ENCODE measurements around the gene CHST10.
"Not testable (repeated sequence)": the region's sequence is repeated elsewhere in the genome, so short reads cannot be mapped to it uniquely, and the experiment has no call there.

The CHST10 gene

DNA sequence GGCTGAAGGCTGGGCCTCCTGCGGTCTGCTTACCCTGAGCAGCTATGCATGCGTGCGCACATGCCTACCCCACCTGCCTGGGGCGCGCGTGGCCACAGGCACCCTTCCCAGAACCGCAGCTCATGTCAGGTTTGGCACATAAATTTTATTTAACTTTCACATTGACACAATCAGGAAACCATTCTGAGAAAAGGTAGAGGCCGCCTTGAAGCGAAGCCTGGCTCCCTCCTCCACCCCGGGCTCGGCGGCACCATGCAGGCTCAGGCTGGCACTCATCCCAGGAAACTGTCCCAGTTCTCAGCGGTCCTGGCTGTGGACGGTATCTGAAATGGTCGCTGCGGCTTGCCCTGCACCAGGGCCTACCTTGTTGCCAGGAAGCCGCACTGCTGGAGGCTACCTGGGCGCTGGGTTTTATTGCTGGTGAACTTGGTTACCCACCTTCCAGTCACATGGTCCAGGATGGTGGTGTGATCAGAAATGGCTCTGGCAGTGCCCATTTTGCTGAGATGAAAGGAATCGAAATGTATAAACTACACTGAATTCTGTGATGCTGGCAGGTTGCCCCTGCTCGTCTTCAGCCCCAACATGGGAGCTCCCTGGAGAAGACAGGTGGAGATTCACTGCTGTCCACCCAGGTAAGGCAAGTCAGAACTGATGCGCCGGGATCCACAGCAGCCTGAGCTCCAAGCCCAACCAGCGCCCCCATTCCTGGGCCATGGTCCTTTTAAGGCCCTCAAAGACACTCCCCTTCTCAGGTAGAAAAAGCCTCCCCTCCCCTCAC lies 25.5 kb downstream of the CHST10 start:
- DNase-seq, result no peak

DNA sequence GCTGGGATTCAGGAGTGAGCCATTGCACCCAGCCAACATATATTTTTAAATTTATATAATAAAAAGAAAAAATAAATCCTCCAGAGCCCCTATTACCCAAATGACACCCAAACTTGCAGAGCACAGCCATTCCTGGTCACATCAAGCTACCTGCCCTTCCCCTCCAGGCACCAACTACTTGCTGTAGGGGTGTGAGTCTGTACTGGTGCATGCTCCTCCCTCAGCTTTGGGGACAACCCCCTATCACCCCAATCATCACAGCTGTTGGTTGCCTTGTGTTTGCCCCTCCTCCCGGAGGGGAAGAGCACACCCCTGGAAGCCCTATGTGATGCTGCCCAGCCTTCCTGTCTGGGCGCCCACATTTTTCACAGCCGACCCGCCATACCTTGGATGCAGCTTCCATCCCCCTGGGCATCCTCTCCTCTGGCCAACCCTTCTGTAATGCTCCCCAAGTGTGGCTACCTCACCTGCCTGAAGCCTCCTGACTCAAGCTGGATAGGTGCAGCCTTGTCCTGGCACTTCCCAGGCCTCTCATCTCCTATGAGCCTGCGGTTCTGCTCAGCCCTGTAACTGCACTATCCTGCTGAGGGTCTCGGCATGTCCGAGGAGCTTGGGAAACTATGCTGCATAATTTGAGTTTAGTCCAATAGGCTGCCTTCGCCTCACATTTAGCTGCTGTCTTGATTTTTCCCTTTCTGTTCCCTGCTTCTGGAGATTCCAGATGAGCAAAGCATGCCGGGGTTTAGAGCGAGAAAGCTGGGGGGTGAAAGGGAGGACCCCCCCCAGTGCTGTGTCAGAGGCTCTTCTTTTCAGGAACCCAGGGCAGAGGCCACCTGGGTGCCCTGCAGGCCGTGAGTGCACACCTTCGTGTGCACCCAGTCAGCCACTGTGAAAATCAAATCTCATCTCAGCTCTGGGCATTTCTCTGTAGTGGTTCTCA lies 27.2 kb downstream of the CHST10 start:
- DNase-seq, result no peak

DNA sequence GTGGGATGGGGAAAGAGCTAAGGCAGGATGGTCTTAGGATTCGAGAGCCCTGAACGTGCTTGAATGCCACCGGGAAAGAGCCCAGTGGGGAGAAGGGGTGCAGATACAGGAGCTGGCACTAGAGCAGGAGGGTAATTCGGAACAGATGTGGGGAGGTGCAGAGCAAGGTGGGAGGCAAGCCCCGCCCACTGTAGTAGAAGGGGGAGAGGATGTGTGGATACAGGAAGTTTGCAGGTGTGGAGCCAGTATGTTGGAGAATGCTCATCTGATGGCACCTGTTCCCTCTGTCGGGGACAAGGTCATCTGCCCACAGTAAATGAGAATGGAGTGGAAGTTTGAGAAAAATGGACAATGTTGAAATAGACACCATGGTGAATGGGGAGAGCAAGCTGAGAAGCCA lies 28.8 kb downstream of the CHST10 start:
- DNase-seq, result no peak

DNA sequence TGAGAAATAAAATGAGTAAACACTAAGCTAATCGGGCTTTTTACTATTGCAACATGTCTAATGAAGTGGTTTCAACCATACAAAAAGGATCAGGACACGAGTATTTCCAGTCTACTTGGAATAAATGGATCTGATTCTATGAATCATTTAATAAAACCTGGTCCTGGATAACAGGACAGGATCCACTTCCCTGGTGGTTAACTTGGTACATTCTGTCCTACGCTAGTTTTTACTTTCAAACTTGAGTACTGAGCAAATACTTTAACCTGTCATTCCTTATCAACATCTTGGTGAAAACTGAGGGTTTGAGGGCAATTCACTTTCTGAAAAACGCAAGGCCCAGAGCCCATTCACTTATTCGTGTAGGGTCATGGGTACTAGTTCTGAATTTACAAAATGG lies 33.5 kb downstream of the CHST10 start:
- no peak for DNase-seq

DNA sequence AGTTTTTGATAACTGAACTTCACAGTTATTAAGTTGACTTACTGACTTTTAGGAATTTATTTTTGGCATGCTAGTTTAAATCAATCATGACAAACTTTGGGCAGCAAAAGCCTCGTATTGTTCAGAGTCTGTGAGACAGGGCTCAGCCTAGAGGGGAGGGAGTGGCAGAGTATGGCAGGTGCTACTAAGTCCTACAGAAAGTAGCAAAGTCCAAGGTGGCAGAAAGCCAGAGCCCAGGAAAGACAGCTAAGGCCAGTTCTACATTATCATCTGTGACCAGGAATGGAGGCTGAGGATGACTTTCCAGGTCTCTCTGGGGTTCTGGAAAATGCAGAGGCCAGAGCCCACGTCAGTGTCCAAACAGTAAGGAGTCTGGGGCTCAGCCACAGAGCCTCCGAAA lies 34.2 kb downstream of the CHST10 start:
- DNase-seq, result no peak

DNA sequence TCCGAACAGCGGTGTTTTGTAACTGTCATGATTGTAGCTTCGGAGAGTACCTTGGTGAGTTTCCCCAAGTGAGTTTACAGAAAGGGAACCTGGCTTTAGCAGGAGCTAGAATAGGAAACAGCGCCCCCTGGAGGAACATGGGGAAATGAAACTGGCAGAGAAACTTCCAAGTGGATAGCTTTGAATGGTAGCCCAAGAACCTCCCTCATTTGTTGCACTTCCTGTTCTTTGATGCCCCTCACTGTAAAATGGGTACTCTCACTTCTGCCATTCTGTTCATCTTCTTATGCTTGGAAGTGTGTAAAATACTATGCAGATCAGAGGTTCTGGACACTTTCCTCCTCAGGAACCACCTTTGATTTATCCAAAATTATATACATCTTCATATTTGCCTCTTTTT lies 36.2 kb downstream of the CHST10 start:
- peak; percentile 53 to 78 for DNase-seq

DNA sequence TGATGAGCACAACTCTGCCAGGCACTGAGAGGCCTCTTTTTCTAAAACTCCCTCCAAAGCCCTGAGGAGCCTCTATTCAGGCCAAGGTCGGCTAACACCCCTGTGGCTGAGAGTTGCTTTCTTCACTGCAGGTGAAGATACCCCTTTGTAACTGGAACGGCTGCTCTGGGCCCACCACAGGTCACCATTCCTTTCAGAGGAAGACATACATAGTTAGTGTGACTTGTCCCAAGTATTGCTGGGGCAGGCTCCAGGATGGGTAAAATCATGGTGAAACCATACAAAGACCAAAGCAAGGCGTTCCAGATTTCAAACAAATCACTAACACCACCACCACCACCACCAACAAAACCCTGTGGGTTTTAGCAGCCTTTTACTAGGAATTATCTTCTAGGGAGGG lies 36.8 kb downstream of the CHST10 start:
- no peak for DNase-seq

DNA sequence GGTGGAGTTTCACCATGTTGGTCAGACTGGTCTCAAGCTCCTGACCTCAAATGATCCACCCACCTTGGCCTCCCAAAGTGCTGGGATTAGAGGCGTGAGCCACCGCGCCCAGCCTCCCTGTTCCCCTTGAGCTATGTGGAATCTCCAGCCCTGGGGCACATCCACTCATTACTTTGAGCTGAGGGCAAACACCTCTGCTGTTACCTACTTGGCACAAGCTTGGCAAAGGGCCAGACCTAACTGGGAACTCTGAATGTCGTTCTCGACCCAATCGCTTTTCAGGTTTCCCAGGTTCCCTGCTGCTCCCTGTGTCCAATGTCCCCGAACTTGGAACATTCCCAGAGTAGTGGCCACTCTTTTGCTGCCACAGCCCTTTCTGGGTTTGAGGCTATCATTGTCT lies 40.6 kb downstream of the CHST10 start:
- no peak for DNase-seq

DNA sequence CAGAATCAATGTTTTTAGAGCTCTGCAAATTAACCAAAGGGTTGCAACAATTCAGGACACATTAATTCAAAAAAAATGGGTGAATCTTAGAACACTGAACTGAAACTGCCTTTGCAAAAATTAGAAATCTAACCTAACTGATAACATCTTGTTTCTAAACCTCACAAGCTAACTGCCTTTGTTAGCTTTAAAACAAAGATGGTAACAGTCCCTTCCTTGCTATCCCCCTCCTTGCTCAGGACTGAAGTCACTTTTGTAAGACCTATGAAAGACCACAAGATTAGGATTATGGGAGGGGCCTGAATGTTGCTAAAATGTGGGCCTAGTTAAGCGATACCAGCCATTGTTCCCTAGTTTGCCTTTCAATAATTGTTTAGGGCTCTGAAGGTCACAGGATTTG lies 50.3 kb downstream of the CHST10 start:
- no peak for DNase-seq

DNA sequence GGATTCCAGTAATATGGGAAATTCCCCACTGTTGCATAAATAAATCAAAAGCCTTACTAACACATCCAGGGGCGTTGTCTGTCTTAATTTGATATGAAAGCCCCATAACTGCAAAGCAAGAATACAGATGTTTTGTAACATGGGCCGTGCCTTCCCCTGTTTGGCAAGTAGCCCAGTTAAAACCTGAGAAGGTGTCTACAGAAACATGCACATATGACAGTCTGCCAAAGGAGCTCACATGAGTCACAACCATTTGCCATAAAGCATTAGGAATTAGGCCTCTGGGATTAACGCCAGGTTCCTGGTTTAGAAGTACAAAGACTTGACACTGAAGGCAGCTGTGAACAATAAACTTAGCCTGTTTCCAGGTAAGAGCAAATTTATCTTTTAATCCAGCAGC lies 52.0 kb downstream of the CHST10 start:
- DNase-seq, result no peak

DNA sequence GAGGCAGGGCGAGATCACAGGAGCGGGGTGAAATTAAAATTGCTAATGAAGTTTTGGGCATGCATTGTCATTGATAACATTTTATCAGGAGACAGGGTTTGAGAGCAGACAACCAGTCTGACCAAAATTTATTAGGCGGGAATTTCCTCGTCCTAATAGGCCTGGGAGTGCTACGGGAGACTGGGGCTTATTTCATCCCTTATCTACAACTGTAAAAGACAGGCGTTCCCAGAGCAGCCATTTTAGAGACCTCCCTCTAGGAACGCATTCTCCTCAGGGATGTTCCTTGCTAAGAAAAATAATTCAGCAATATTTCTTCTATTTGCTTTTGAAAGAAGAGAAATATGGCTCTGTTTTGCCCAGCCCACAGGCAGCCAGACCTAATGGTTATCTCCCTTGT lies 55.2 kb downstream of the CHST10 start:
- not testable (repeated sequence) for DNase-seq

DNA sequence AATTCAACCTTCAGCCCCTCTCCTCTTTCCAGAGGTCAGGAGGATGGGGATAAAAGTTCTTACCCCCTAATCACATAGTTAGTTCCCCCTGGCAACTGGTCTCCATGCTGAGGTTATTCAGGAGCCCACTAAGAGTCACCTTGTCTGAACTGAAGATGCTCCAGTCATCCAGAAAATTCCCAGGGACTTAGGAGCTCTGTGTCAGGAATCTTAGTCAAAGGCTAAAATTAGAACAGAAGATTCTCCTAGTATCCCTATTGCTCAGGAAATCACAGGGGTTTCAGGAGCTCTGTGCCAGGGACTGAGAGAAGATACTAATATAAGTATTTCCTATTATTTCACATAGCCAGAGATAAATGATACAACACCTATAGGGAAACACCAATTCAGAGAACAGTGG lies 57.9 kb downstream of the CHST10 start:
- no peak for DNase-seq

DNA sequence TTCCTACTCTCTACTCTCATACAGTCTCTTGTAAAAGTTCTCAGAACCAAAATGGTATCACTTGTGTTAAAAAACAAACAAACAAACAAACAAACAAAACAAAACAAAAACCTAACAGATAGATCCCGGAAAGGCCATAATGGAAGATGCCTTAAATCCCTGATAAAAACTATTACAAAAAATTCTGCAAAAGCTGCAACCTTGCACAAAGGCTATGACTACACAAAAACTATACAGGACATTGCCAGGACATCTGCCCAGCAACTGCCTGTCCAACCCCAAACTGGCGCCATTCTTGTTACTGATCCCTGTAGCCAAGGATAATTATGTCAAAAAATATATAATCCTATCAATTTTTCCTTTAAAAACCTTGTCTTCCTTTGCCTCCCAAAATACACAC lies 58.9 kb downstream of the CHST10 start:
- DNase-seq, result no peak

DNA sequence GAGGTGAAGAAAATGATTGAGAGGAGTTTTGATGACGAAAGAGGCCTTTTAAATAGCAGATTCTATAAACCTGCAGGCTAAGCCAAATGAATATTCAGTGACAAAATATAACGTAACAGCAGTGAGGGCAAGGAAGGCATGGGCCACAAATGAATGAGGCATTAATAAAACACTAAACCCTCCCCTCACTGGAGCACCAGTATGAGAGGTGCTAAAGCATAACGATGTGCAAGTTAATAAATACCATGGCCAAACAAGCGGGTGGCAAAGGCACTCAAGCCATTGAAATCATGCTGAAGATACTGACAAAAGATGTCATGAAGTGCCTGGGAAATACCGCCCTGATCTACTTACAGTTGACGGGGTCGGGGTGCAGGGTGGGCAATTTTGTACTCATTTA lies 64.9 kb downstream of the CHST10 start:
- DNase-seq, result no peak

DNA sequence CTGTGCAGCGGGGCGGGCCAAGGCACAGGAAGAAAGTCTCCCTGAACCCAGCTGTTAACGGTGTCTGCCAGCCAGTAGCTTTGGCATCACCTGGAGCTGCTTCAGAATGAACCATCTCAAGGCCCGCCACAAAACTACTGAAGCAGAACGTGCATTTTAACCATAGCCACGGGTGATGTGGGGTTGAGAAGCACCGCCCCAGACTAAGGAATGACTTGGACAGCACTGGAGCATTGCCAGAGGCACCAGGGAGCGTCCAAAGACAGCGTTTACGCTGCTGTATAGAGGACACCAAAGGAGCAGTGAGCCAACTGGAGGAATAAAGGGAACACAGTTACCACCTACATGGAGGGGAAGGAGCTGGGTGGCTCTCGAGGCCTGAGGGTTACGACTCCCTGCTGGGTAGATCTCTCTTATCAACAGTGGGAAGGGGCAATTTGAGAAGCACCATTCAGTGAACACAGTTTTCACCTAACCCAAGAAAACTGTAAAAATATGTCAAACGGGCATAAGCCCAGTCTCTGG lies 66.7 kb downstream of the CHST10 start:
- DNase-seq, result no peak

DNA sequence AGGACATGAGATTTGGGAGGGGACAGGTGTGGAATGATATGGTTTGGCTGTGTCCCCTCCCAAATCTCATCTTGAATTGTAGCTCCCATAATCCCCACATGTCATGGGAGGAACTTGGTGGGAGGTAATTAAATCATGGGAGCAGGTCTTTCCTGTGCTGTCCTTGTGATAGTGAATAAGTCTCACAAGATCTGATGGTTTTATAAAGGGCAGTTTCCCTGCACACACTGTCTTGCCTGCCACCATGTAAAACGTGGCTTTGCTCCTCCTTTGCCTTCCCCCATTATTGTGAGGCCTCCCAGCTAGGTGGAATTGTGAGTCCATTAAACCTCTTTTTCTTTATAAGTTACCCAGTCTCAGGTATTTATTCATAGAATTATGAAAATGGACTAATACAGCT lies 72.3 kb downstream of the CHST10 start:
- DNase-seq, result not testable (repeated sequence)

DNA sequence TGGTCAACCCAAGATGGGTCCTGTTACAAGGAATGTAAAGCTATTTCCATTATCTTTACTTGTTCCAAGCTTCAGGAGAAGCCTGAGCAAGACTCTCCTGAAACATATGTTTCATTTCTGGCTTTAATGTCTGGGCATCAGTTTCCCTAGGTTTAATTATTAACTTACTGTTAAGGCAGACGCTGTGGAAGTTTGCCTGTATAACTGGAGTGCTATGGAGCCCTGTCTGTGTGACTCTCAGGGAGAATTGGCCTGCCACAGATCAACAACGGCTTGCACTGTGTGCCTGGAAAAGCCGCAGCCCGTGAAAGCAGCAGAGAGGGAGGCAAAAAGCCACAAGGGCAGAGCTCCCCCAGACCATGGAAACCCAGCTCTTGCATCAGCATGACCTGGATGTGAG lies 73.0 kb downstream of the CHST10 start:
- DNase-seq, result no peak

DNA sequence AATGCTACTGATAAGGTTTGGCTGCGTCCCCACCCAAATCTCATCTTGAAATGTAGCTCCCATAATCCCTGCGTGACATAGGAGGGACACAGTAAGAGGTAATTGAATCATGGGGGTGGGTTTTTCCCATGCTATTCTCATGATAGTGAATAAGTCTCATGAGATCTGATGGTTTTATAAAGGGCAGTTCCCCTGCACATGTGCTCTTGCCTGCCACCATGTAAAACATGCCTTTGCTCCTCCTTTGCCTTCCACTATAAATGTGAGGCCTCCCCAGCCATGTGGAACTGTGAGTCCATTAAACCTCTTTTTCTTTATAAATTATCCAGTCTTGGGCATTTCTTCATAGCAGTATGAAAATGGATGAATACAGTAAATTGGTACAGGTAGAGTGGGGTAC lies 75.0 kb downstream of the CHST10 start:
- DNase-seq, result not testable (repeated sequence)
